WTC11 (cell line): Measurements from ENCODE around the gene SBF1. TPM values are rescaled to one million over a fixed set of nuclear protein-coding genes. Genes with fewer than 3 reads are reported as not detected.

Source experiments
- ATAC-seq: fragments of 200-7000 bp; cut with Tn5 transposase; 2 replicates; pipeline ENCODE4 v1.10.0; 2021; ENCODE audit warnings: mild to moderate bottlenecking, moderate library complexity
- CTCF ChIA-PET: fragments of 300-600 bp; sonication (Branson Sonifier 250); formaldehyde crosslinking; loops from one replicate; lab custom pipeline; 2021; ENCODE audit warnings: antibody characterized with exemption; lab: Charles Lee
- POLR2A ChIA-PET: fragments of 350-600 bp; sonication (Branson Sonifier 250); formaldehyde crosslinking; loops from one replicate; lab custom pipeline; 2021; ENCODE audit warnings: antibody characterized with exemption; lab: Charles Lee
- DNase-seq: peaks from one replicate; pipeline ENCODE4 v3.0.0; 2021; ENCODE audit warnings: low spot score
- H3K27ac Mint-ChIP-seq: 2 replicates; pipeline ENCODE4 v1.8.0; 2021; ENCODE audit warnings: mixed read lengths
- H3K27me3 Mint-ChIP-seq: 2 replicates; pipeline ENCODE4 v1.8.0; 2021; ENCODE audit warnings: low read depth, mild to moderate bottlenecking, moderate library complexity, mixed read lengths
- H3K36me3 Mint-ChIP-seq: 2 replicates; pipeline ENCODE4 v1.8.0; 2021; ENCODE audit warnings: mixed read lengths
- H3K4me1 Mint-ChIP-seq: 2 replicates; pipeline ENCODE4 v1.8.0; 2022; ENCODE audit warnings: mixed read lengths
- H3K4me3 Mint-ChIP-seq: 2 replicates; pipeline ENCODE4 v1.8.0; 2021; ENCODE audit warnings: mild to moderate bottlenecking, moderate library complexity, mixed read lengths
- H3K9me3 Mint-ChIP-seq: 2 replicates; pipeline ENCODE4 v1.8.0; 2021; ENCODE audit warnings: mixed read lengths
- AR ChIP-seq: fragments of 250-450 bp; sonication (Bioruptor Pico); IDR thresholded peaks from 2 replicates; pipeline ENCODE4 v1.9.0; 2021; ENCODE audit warnings: mild to moderate bottlenecking
- ATF1 ChIP-seq: sonication (generic); formaldehyde crosslinking; IDR thresholded peaks from 2 replicates; pipeline ENCODE4 v1.8.1; 2023; ENCODE audit warnings: mild to moderate bottlenecking, moderate library complexity, missing genetic modification reagents
- ATF6 ChIP-seq: sonication (generic); formaldehyde crosslinking; IDR thresholded peaks from 2 replicates; pipeline ENCODE4 v1.8.1; 2023; ENCODE audit warnings: mild to moderate bottlenecking, missing genetic modification reagents
- CBFB ChIP-seq: sonication (generic); formaldehyde crosslinking; IDR thresholded peaks from 2 replicates; pipeline ENCODE4 v1.8.1; 2022; ENCODE audit warnings: mild to moderate bottlenecking, low read depth, missing genetic modification reagents
- CDX4 ChIP-seq: fragments of 250-450 bp; sonication (Bioruptor Pico); IDR thresholded peaks from 2 replicates; pipeline ENCODE4 v1.9.0; 2021; ENCODE audit warnings: moderate library complexity, mild to moderate bottlenecking, inconsistent platforms, borderline replicate concordance
- EMX1 ChIP-seq: fragments of 250-450 bp; sonication (Bioruptor Pico); IDR thresholded peaks from 2 replicates; pipeline ENCODE4 v1.8.0; 2021; ENCODE audit warnings: mild to moderate bottlenecking
- FOXP4 ChIP-seq: sonication (generic); formaldehyde crosslinking; IDR thresholded peaks from 2 replicates; pipeline ENCODE4 v1.8.0; 2022; ENCODE audit warnings: mild to moderate bottlenecking, missing genetic modification reagents
- HMGA2 ChIP-seq: fragments of 250-450 bp; sonication (Bioruptor Pico); IDR thresholded peaks from 2 replicates; pipeline ENCODE4 v1.4.0; 2021; ENCODE audit warnings: mild to moderate bottlenecking, moderate library complexity
- IRF2 ChIP-seq: sonication (generic); formaldehyde crosslinking; IDR thresholded peaks from 2 replicates; pipeline ENCODE4 v1.8.0; 2022; ENCODE audit warnings: low read depth, missing genetic modification reagents, borderline replicate concordance
- MLX ChIP-seq: sonication (generic); formaldehyde crosslinking; IDR thresholded peaks from 2 replicates; pipeline ENCODE4 v1.8.1; 2023; ENCODE audit warnings: mild to moderate bottlenecking, missing genetic modification reagents, moderate library complexity
- MYBL2 ChIP-seq: sonication (generic); formaldehyde crosslinking; IDR thresholded peaks from 2 replicates; pipeline ENCODE4 v1.8.1; 2023; ENCODE audit warnings: mild to moderate bottlenecking, moderate library complexity, missing genetic modification reagents
- OVOL2 ChIP-seq: fragments of 250-450 bp; sonication (Bioruptor Pico); IDR thresholded peaks from 2 replicates; pipeline ENCODE4 v1.9.0; 2021; ENCODE audit warnings: mild to moderate bottlenecking, borderline replicate concordance
- PRRX2 ChIP-seq: fragments of 250-450 bp; sonication (Bioruptor Pico); IDR thresholded peaks from 2 replicates; pipeline ENCODE4 v1.8.0; 2021; ENCODE audit warnings: mild to moderate bottlenecking
- SP1 ChIP-seq: sonication (generic); formaldehyde crosslinking; conservative IDR thresholded peaks from 2 replicates; pipeline ENCODE4 v1.8.1; 2022; ENCODE audit warnings: missing genetic modification reagents
- ZNF232 ChIP-seq: sonication (generic); formaldehyde crosslinking; IDR thresholded peaks from 2 replicates; pipeline ENCODE4 v1.8.0; 2022; ENCODE audit warnings: mild to moderate bottlenecking, missing genetic modification reagents
- ZNF317 ChIP-seq: sonication (generic); formaldehyde crosslinking; IDR thresholded peaks from 2 replicates; pipeline ENCODE4 v1.8.1; 2023; ENCODE audit warnings: low read depth, mild to moderate bottlenecking, moderate library complexity, missing genetic modification reagents, borderline replicate concordance
- total RNA-seq: library from RNA; stranded (reverse); gene quantifications from 3 replicates; pipeline ENCODE4 v1.2.3, GENCODE V29; 2021
- TF ChIP-seq, protein P1 (sequence below): sonication (generic); formaldehyde crosslinking; conservative IDR thresholded peaks from 2 replicates; pipeline ENCODE4 v1.8.1; 2022; ENCODE audit warnings: mild to moderate bottlenecking, missing genetic modification reagents
- TF ChIP-seq, protein P2 (sequence below): fragments of 250-450 bp; sonication (Bioruptor Pico); IDR thresholded peaks from 2 replicates; pipeline ENCODE4 v2.1.2; 2022; ENCODE audit warnings: mild to moderate bottlenecking, moderate library complexity

Gene SBF1
- total RNA-seq, 1 experiment from 2014 or later, result 108 TPM

DNA sequence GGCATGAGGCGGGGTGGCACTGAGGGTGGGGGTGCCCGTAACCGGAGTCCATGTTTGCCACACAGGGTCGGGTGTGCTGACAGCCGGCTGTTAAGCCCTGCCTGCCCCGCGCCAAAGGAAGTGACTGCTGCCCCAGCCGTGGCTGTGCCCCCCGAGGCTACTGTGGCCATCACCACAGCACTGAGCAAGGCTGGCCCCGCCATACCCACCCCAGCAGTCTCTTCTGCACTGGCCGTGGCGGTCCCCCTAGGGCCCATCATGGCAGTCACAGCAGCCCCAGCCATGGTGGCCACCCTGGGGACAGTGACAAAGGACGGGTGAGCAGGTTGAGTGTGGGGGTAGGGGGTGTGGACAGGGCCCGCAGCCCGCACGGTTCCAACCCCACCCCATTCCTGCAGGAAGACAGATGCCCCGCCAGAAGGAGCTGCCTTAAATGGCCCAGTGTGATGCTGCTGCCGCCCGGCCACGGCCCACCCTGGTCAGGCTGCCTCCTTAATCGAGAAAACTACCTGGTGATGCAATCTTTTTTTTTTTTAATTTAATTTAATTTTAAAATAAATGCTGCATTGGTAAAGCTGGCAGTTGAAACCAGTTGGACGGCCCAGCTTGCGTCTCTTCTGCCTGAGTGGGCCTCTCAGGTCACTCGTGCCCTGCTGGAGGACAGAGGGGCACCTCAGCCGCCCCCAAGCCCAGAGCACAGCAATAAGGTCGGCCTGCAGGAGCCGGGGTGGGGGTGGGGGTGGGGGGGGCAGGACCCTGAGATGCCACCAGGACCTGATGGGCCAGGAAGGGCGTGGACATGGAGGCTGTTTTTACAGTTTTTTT lies 30.8 kb downstream of the SBF1 start:
- ChIA-PET CTCF (interaction anchor here (0.7 to 2.1 kb wide), 7 partner anchors 10 to 774 kb away, joined by 3 to 7 read pairs (median 5); partner anchors contain the start of gene SCO2), POLR2A (no interaction called here)
- no peak for TF ChIP-seq ATF1 (CRISPR knock-in tag)
- TF ChIP-seq ZNF232 (CRISPR knock-in tag), result no peak
- no peak for TF ChIP-seq MLX (CRISPR knock-in tag)
- TF ChIP-seq ZNF317 (CRISPR knock-in tag), result no peak
- TF ChIP-seq FOXP4 (CRISPR knock-in tag), result no peak
- no peak for TF ChIP-seq MYBL2 (CRISPR knock-in tag)
- no peak for TF ChIP-seq SP1 (CRISPR knock-in tag)
- TF ChIP-seq, protein P1, sequence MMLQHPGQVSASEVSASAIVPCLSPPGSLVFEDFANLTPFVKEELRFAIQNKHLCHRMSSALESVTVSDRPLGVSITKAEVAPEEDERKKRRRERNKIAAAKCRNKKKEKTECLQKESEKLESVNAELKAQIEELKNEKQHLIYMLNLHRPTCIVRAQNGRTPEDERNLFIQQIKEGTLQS, result no peak
- TF ChIP-seq ATF6 (CRISPR knock-in tag), result no peak
- TF ChIP-seq IRF2, result no peak
- no peak for TF ChIP-seq PRRX2 (CRISPR knock-in tag)
- TF ChIP-seq CBFB, result no peak
- TF ChIP-seq OVOL2, result no peak
- TF ChIP-seq CDX4 (CRISPR knock-in tag), result no peak
- TF ChIP-seq EMX1 (CRISPR knock-in tag), result no peak
- TF ChIP-seq, protein P2, sequence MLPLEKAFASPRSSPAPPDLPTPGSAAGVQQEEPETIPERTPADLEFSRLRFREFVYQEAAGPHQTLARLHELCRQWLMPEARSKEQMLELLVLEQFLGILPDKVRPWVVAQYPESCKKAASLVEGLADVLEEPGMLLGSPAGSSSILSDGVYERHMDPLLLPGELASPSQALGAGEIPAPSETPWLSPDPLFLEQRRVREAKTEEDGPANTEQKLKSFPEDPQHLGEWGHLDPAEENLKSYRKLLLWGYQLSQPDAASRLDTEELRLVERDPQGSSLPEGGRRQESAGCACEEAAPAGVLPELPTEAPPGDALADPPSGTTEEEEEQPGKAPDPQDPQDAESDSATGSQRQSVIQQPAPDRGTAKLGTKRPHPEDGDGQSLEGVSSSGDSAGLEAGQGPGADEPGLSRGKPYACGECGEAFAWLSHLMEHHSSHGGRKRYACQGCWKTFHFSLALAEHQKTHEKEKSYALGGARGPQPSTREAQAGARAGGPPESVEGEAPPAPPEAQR (CRISPR knock-in tag), result no peak
- no peak for TF ChIP-seq HMGA2 (CRISPR knock-in tag)
- TF ChIP-seq AR (CRISPR knock-in tag), result no peak

More for the DNA sequence above, 30.8 kb downstream of the SBF1 start:
- Mint-ChIP-seq H3K4me3 (no peak overlapping the region), H3K4me1 (no peaks in the 10 kb centered on the region), H3K36me3 (peaks cover 10% of the 10 kb centered on the region), H3K27ac (no peak overlapping the region), H3K27me3 (no peaks in the 10 kb centered on the region), H3K9me3 (no peaks in the 10 kb centered on the region)
- ATAC-seq, result no peak
- DNase-seq, result no peak
